HG03520 (cell line): Measurements from ENCODE around the gene AKTIP.
A peak's percentile ranks its signal among the peaks of the same experiment; 100 is the strongest.

Experiments used
- ATAC-seq: cut with Tn5 transposase; IDR thresholded peaks from one replicate; pipeline ENCODE4 v1.9.1; 2021; ENCODE audit warnings: mild to moderate bottlenecking, moderate library complexity; ENCODE audit not compliant: unreplicated experiment

Gene AKTIP

GRCh38 chr16:53484542-53484941, 18.5 kb downstream of the AKTIP start:
- ATAC-seq, result no peak

DNA sequence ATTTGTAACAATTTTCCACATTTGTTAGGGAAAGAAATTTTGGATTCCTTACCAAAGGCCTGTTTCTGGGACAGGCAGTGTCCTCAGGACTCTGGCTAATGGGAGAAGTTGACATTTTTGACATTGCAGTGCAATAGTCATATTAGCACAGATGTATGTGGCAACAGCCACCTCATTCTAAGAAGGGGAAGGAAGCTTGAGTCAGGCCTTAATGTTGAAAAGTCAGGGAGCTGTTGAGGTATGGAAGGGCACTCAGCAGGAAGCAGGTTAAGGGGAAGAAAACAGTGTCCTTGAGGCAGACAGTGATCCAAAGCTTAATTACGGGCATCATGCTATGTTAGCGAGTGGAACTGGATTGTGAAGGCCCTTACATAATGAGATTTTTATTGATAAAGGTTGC, 20.9 kb downstream of the AKTIP start:
- no peak for ATAC-seq

GRCh38 chr16:53480394-53480793, 22.6 kb downstream of the AKTIP start:
- ATAC-seq, result no peak

GRCh38 chr16:53478965-53479364, 24.0 kb downstream of the AKTIP start:
- ATAC-seq, result no peak

- ATAC-seq, result no peak
Measured at GRCh38 chr16:53476867-53477266, 26.1 kb downstream of the AKTIP start.

DNA sequence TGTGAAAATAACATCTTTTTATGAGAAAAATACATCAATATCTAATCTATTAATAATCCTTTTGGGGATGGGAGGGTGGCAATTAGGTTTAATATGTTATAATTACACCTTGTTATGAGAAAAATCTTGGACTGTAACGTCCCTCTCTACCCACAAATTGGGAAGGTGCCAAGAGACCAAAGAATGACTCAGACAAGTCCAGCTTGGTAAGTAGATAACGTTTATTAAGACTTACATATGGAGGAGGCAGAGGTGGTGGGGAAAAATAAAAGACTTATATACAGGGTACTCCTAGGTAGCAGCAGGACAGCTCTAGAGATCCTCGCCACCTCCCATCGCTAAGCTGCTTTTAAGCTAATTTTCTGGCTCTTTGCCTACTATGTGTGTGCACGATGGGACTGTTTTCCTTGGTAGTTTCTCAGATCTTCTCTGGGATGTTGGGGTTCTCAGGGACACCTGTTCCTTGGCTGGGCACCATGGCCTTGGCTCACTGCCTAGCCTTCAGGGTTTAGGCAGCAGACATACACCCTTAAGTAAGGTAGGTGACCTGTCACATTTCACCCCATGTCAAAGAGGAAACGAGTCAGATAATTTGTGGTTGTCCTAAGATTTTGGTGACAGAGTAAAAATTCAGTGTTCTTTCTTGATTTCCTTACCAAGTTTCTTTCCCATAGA, 37.3 kb downstream of the AKTIP start:
- no peak for ATAC-seq

DNA sequence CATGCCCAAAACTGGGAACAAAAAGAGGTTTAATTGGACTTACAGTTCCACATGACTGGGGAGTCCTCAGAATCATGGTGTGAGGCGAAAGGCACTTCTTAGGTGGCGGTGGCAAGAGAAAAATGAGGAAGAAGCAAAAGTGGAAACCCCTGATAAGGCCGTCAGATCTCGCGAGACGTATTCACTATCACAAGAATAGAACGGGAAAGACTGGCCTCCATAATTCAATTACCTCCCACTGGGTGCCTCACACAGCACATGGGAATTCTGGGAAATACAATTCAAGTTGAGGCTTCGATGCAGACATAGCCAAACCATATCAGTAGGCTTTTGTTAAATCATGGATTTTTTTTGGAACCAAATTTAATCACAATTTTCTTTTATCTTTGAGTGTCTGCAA, 44.4 kb downstream of the AKTIP start:
- no peak for ATAC-seq

DNA sequence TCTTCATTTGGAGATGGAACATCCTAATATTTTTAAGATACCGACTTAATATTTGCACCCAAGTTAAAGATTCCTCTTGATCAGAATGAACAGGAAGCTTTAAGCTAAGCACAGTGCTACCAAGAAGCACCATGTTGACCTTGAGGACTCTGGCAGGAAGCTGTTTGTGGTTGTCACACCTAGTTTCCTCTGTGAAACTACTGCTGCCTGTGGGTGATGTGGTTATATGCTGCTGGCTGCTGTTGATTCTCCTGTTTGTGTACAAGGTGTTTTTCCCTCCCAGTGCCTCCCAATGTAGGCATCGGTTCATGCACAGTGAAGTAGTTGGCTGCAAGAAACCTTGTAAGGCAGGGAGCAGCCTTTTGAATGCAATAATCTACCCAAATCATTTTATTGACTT, 45.3 kb downstream of the AKTIP start:
- peak; percentile 100 for ATAC-seq

DNA sequence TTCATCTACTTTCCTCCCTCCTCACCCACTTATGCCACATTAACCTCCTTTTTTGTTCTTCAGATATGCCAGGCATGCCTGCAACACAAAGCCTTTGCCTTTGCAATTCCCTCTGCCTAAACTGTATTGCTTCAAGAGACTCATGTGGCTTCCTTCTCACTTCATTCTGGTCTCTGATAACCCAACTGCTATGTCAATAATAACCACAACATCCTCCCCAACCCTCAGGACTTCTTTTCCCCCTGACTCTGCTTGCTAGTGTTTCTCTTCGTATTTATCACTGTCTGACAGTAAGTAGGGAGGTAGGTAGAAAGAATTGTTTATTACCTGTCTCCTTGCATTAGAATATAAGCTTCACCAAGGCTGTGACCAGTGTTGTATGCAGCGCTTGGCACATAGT, 46.4 kb downstream of the AKTIP start:
- ATAC-seq, result no peak

GRCh38 chr16:53453928-53454327, 49.1 kb downstream of the AKTIP start:
- ATAC-seq, result no peak

GRCh38 chr16:53449816-53450517, 53.0 kb downstream of the AKTIP start:
- no peak for ATAC-seq

DNA sequence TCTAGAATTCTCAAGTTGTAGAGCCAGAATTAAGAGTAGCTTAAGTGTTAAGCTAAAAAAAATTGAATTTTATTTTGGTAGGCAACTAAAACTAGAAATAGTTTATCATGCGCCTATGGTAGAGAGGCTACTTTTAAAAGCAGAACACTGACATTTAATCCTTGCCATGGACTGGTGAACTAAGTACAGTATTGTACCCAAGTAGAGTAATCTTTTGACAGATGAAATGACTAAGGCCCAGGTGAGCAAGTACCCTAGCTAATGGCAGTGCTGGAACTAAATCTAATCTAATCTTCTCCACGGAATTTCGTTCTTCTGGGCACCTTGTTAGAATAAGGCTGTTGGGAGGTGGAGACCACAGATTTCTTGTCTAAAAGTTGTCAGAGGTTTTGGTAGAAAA, 56.9 kb downstream of the AKTIP start:
- no peak for ATAC-seq

GRCh38 chr16:53445534-53445933, 57.5 kb downstream of the AKTIP start:
- ATAC-seq, result no peak
